HT-29 (cell line): Measurements from ENCODE around the gene TBC1D9. TPM values are rescaled to one million over a fixed set of nuclear protein-coding genes. Genes with fewer than 3 reads are reported as not detected.

ENCODE experiments used
- DNase-seq: peaks from one replicate; pipeline ENCODE4 v3.0.0-alpha.2; 2015; ENCODE audit warnings: low spot score
- total RNA-seq: library from RNA; depleted of rRNA; stranded (reverse); fragments of >200 nt; shearing (Covaris generic); gene quantifications from 2 replicates; pipeline ENCODE4 v1.2.3, GENCODE V29; 2014

TBC1D9 gene
- total RNA-seq, 1 experiment from 2014 or later: 9.0 TPM

- no peak for DNase-seq
These were observed 30.6 kb downstream of the TBC1D9 start for GRCh38 chr4:140725556-140725955.

DNA sequence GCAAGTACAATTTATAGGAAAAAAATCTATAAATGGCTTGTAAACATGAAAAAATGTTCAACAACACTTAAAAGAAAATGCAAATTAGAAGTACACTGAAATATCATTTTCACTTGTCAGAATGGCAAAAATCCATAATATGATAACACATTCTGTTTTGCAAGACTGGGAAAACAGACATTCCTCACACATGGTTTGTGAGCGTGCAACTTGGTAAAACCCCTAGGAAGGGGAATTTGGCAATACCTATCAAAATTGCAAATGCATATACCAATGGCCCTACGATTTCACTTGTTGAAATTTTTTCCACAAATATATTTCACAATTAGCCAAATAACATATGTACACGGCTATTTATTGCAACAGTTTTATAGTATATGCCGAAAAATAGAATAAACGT lies 31.4 kb downstream of the TBC1D9 start:
- DNase-seq: no peak

DNA sequence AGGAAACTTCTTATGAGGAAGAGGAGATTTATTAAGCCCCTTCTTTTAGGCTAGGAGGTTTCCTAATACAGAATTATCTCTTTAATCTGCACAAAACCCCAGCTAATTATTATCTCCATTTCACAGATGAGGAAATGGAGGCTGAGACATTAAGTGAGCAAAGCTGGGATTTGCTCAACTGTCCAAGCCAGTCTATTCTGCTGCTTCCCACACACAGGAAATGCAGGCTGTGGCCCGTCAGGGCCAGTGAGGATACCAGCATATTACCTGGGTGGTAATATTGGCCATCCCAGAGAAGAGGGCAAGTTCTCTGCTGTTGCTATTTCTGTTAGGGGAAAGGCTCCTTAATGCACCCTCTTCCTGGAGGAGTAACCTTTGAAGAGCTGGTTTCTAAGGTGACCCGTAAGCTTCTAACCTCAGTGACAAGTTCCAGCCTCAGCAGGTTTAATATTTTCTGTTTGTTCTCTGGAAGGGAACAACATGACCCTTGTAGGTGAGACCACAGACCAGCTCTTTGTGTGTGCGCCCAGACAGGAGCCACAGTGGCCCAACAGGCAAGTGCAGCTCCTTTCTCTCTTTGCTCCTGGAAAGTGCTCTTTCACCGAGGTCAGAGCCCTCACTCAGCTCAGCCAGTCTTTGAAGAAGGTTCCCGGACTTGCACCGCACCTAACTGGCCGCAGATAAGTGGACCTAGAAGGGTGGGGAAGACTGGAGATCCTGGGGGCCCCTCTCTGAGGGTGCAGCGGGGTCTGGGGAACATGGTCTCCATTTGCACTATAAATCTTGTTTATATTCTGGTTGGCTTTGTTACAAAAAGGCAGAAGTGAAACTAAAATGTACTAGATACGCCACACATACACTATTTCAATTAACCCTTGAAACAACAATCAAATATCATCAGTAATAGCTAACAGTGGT lies 35.5 kb downstream of the TBC1D9 start:
- DNase-seq: no peak

GRCh38 chr4:140719686-140720085 lies 36.5 kb downstream of the TBC1D9 start:
- DNase-seq: no peak

DNA sequence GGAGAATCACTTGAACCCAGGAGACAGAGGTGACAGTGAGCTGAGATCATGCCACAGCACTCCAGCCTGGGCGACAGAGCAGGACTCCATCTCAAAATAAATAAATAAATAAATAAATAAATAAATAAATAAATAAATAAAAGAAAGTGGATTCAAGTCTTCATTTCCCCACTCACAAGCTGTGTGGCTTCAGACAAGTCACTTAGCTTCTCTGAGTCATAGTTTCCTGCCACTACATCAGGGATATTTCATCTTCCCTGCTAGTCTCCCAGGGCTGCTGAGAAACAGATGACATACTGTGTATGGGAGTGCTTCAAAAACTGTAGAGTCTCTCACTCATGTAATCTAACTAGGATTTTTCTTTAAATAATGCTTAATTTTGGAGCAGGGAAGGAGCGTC lies 37.2 kb downstream of the TBC1D9 start:
- no peak for DNase-seq

GRCh38 chr4:140718241-140718952 lies 37.8 kb downstream of the TBC1D9 start:
- DNase-seq: no peak

- DNase-seq: no peak
These were observed 38.9 kb downstream of the TBC1D9 start for GRCh38 chr4:140717313-140717712.

DNA sequence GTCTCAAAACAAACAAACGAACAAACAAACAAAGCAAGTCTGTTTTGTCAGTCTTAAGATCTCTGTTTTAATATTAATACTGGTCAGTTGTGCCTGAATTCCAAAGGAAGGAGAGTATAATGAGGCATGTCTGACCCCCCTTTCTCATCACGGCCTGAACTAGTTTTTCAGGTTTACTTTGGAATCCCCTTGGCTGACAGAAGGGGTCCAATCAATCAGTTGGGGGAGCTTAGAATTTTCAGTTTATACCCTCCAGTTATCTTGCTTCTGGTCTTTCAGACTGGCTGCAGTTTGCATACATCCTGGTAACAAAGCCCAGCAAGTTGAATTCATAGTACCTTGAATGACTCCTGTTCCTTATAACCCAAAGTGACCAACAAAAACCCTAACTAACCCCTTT lies 41.1 kb downstream of the TBC1D9 start:
- no peak for DNase-seq

DNA sequence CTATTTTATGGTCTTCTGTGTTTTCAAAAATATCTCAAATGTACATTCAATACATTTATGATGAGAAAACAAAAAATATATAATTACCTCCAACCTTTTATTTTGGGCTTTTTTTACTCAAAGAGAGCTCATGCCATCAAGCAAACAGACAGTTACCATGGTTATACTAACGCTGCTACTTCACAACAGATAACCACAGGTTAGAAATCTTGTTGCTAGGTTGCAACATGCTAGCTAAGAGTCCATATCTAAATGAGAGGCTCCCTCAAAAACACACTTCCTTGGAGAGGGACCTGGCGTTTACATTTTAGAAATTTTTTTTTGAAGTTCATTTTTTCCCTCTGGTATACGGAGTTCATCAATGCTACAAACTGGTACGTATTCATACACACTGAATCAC lies 44.3 kb downstream of the TBC1D9 start:
- no peak for DNase-seq

DNA sequence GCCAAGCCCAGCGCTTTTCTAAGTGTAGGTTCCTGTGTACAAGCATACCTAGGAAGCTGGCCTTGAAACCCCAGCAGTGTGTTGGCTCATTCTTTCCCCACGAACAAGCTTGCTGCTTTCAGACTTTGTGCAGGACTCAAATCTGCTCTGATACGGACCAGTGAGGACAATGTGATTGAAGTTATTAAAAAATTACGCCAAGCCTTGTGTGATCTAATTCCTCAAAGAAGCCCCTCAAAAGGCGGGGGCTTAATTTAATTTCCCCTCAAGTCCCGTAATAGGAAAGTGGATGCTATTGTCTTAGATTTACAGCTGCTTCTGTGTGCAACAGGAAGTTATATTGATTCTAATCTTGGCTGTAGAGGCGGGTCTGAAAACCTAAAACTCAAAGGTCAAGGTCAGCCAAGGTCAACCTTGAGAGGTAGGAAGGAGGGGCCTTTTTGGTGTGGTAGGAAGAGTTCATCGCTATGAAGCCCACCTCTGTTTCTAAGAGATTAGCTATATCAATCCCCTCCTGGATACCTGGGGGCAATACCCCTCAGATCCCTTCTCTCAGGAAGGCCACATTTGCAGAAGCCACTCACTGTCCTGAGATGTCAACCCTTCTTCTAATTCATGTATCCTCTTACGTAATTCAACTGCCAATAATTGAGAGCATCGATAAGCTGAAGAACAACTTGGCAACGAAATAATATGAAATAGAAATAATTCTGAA lies 45.1 kb downstream of the TBC1D9 start:
- DNase-seq: no peak

DNA sequence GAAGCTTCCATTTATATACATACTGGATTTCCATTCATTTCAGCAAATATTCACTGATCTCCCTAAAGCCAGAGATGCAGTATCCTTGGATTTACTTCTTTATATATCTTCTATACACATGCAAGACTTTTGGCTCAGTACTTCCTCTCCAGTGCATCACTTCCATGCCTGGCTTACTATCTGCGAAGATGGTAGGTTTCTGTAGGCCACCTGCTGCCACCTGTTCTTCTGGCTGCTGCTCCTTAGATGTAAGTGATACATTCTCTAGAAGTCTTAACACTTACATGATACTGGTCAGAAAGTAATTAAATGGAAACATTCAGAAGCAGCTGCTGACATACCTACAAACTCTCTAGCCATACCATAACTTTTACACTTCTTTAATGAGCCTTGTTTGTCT lies 48.9 kb downstream of the TBC1D9 start:
- DNase-seq: no peak

- DNase-seq: no peak
These were observed 49.5 kb downstream of the TBC1D9 start for GRCh38 chr4:140706665-140707064.

- no peak for DNase-seq
These were observed 49.9 kb downstream of the TBC1D9 start for GRCh38 chr4:140706276-140706625.

- no peak for DNase-seq
These were observed 50.4 kb downstream of the TBC1D9 start for GRCh38 chr4:140705625-140706275.

- no peak for DNase-seq
These were observed 51.2 kb downstream of the TBC1D9 start for GRCh38 chr4:140704964-140705363.

DNA sequence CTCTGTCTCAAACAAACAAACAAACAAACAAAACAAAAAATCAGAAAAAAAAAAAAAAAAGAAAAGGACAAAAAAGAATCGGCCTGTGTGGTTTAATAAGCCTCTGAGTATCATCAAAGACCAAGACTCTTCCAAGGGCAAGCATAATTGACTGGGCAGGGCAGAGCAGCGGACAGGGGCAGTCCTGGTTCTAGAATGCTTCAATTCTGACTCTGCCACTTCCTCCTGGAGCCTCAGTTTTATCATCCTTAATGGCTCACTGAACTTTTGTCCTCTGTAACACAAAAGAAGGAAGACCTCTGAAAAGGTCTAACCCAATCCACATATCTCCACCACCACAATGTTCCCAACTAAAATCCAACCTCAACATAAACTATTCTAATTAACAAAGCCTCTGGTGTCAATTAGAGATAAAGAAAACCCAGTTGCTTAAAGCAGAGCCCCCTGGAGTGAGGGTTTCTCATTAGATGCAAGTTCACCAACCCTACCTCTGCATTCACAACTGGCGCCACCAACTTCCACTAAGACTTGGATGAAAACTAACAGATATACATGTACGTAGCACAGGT lies 51.7 kb downstream of the TBC1D9 start:
- DNase-seq: no peak

DNA sequence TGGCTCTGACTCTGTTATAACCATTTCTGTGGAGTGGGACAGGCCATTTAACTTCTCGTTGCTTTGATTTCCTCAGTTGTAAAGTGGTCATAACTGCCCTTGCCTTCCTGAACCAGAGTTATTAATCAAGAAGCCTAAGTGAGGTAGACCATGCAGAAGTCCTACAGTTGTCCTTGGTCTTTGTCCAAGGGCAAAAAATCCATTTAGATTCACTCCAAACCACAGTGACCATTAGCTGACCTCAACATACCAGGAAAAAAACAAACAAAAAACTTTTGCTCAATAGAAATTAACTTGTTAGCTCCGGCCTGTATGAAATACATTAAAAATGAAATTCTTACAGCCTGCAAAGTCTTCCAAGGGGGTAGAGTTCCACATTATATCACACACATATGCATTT lies 52.7 kb downstream of the TBC1D9 start:
- no peak for DNase-seq

DNA sequence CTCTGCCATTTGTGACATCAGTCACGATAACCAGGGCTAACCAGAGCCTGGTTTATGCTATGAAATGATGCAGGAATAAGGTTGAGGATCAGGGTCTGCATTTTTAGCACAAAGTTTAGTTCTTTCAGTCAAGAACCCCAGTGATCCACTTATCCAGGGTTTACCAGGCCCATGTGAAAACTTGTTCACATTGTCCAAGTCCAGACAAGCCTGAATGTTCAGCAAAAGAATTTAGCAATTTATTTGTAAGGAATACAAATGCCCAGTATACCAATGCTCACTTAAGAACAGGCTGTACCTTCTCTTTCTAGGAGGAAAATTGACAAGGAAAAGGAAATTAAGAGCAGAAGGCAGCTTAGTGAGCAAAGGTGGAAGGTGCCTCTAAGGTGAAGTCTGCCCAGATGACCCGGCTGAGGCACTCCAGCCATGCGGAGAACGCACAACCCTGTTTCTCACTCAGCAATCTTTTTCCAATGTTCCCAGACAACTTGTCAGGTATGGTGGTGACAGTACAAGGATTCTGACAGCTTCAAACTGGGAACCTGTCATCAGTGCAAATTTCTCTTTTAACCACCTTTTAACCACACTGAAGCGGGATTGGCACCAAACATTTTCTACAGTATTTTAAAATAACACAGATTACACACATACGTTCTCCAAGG lies 54.0 kb downstream of the TBC1D9 start:
- DNase-seq: no peak

DNA sequence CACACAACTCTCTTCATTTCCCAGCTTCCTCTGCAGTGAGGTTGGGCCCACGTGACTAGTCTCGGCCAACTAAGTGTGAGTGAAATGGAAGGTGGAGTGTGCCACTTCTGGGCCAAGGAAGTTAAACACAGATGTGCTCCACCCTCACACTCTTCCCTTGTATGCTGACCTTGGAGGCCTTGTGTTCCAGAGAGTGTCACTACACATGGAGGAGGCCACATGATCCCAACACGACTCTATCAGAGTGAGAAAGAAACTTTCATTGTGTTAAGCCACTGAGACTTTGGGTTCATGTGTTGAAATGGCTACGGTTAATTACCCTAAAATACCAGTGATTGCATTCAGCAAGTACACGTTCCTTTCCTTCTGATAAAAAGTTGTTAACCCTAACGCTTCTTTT lies 55.1 kb downstream of the TBC1D9 start:
- DNase-seq: no peak

GRCh38 chr4:140697709-140698560 lies 58.2 kb downstream of the TBC1D9 start:
- DNase-seq: no peak
